A673 (cell line): ENCODE results near the gene ACOXL. TPM values are rescaled to one million over a fixed set of nuclear protein-coding genes. Genes with fewer than 3 reads are reported as not detected.

ENCODE experiments used
- BruUV-seq: library from RNA; stranded (reverse); fragments of 400-500 nt; replicated peaks from 2 replicates; lab custom pipeline; 2021; lab: Mats Ljungman, UMichigan
- CTCF ChIA-PET: fragments of 300-600 bp; sonication (Branson Sonifier 250); formaldehyde crosslinking; loops from one replicate; lab custom pipeline; 2022; ENCODE audit warnings: antibody characterized with exemption; lab: Charles Lee
- POLR2A ChIA-PET: fragments of 300-600 bp; sonication (Branson Sonifier 250); formaldehyde crosslinking; loops from one replicate; lab custom pipeline; 2022; ENCODE audit warnings: antibody characterized with exemption; ENCODE audit not compliant: low non-redundant PET; lab: Charles Lee
- DNase-seq: peaks from one replicate; pipeline ENCODE4 v3.0.0-alpha.2; 2015; ENCODE audit warnings: low spot score
- H3K27ac ChIP-seq: fragments of 200-600 bp; sonication (generic); 2 replicates; pipeline ENCODE4 v1.5.1; 2016; ENCODE audit warnings: mixed run types, low read depth, mild to moderate bottlenecking, mixed read lengths, antibody characterized with exemption, low read length; ENCODE audit not compliant: poor library complexity, severe bottlenecking
- H3K27me3 ChIP-seq: fragments of 200-600 bp; sonication (generic); replicated peaks from 2 replicates; pipeline ENCODE4 v1.6.1; 2017; ENCODE audit warnings: mixed run types, low read depth, mild to moderate bottlenecking, mixed read lengths, antibody characterized with exemption, low read length; ENCODE audit not compliant: insufficient read depth, poor library complexity
- H3K36me3 ChIP-seq: fragments of 200-600 bp; sonication (generic); 2 replicates; pipeline ENCODE4 v1.6.1; 2016; ENCODE audit warnings: mixed run types, mild to moderate bottlenecking, mixed read lengths, antibody characterized with exemption, low read length; ENCODE audit not compliant: insufficient read depth, poor library complexity, severe bottlenecking
- H3K4me1 ChIP-seq: fragments of 200-600 bp; sonication (generic); 2 replicates; pipeline ENCODE4 v1.6.1; 2017; ENCODE audit warnings: mixed run types, mild to moderate bottlenecking, mixed read lengths, antibody characterized with exemption, low read length; ENCODE audit not compliant: insufficient read depth, poor library complexity, severe bottlenecking
- H3K4me3 ChIP-seq: fragments of 200-600 bp; sonication (generic); 2 replicates; pipeline ENCODE4 v1.5.1; 2016; ENCODE audit warnings: low read depth, mixed run types, mild to moderate bottlenecking, mixed read lengths, low read length; ENCODE audit not compliant: poor library complexity, severe bottlenecking
- H3K9me3 ChIP-seq: fragments of 200-600 bp; sonication (generic); 2 replicates; pipeline ENCODE4 v1.6.1; 2016; ENCODE audit warnings: mixed run types, low read depth, mild to moderate bottlenecking, mixed read lengths, antibody characterized with exemption, low read length; ENCODE audit not compliant: poor library complexity, severe bottlenecking
- EZH2 ChIP-seq: fragments of 200-600 bp; sonication (generic); IDR thresholded peaks from 2 replicates; pipeline ENCODE4 v1.6.1; 2017; ENCODE audit warnings: borderline replicate concordance, low read depth, mild to moderate bottlenecking, mixed read lengths, antibody characterized with exemption, low read length; ENCODE audit not compliant: poor library complexity, severe bottlenecking
- intact Hi-C: fragments of 100-400 bp; cut with micrococcal nuclease; formaldehyde crosslinking; loops from one replicate; pipeline ENCODE4 v1.10.0; 2022; ENCODE audit not compliant: unreplicated experiment
- total RNA-seq: library from RNA; stranded (reverse); gene quantifications from 2 replicates; pipeline ENCODE4 v1.2.3, GENCODE V29; 2021
- TF ChIP-seq, protein P1 (sequence below): fragments of 300-800, 200-600 bp; sonication (generic); conservative IDR thresholded peaks from 2 replicates; pipeline ENCODE4 v1.5.1; 2017; ENCODE audit warnings: low read depth, mild to moderate bottlenecking, antibody characterized with exemption, low read length, moderate library complexity, mixed read lengths

ACOXL gene
- total RNA-seq, 1 experiment from 2014 or later, result not detected

DNA sequence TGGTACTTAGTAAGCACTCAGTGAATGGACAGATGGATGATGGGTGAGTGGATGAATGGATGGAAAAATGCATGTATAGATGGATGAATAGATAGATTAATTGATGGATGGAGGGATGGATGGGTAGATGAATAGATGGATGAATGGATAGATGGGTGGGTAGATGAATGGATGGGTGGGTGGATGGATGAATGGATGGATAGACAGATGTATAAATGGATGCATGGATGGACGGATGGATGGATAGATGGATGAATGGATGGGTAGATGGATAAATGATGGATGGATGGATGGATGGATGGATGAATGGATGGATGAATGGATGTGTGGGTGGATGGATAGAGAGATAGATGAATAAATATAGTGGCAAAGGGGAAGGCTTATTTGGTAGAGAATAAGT lies 83.6 kb downstream of the ACOXL start:
- H3K4me1 ChIP-seq, result no peaks in the 10 kb centered on the region
- no TSS peak for BruUV-seq
- intact Hi-C loops, result no loop called here
- ChIA-PET CTCF (no interaction called here), POLR2A (no interaction called here)
- H3K4me3 ChIP-seq, result no peak overlapping the region
- TF ChIP-seq, protein P1, sequence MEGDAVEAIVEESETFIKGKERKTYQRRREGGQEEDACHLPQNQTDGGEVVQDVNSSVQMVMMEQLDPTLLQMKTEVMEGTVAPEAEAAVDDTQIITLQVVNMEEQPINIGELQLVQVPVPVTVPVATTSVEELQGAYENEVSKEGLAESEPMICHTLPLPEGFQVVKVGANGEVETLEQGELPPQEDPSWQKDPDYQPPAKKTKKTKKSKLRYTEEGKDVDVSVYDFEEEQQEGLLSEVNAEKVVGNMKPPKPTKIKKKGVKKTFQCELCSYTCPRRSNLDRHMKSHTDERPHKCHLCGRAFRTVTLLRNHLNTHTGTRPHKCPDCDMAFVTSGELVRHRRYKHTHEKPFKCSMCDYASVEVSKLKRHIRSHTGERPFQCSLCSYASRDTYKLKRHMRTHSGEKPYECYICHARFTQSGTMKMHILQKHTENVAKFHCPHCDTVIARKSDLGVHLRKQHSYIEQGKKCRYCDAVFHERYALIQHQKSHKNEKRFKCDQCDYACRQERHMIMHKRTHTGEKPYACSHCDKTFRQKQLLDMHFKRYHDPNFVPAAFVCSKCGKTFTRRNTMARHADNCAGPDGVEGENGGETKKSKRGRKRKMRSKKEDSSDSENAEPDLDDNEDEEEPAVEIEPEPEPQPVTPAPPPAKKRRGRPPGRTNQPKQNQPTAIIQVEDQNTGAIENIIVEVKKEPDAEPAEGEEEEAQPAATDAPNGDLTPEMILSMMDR, result no peak
- no peak for TF ChIP-seq EZH2
- H3K27ac ChIP-seq, result no peak overlapping the region
- no peaks in the 10 kb centered on the region for H3K36me3 ChIP-seq
- no peak for DNase-seq
- no peaks in the 10 kb centered on the region for H3K9me3 ChIP-seq
- H3K27me3 ChIP-seq, result peaks cover 32% of the 10 kb centered on the region

- BruUV-seq, result no TSS peak
- POLR2A ChIA-PET, result no interaction called here
- Histone ChIP-seq H3K27ac (no peak overlapping the region), H3K4me1 (no peaks in the 10 kb centered on the region), H3K36me3 (no peaks in the 10 kb centered on the region), H3K27me3 (peaks cover 37% of the 10 kb centered on the region), H3K9me3 (no peaks in the 10 kb centered on the region), H3K4me3 (no peak overlapping the region)
- DNase-seq, result no peak
- CTCF ChIA-PET, result no interaction called here
- no peak for TF ChIP-seq EZH2
- TF ChIP-seq, protein P1, result no peak
- intact Hi-C loops, result no loop called here
Measured at GRCh38 chr2:110816404-110817365, 84.3 kb downstream of the ACOXL start.

DNA sequence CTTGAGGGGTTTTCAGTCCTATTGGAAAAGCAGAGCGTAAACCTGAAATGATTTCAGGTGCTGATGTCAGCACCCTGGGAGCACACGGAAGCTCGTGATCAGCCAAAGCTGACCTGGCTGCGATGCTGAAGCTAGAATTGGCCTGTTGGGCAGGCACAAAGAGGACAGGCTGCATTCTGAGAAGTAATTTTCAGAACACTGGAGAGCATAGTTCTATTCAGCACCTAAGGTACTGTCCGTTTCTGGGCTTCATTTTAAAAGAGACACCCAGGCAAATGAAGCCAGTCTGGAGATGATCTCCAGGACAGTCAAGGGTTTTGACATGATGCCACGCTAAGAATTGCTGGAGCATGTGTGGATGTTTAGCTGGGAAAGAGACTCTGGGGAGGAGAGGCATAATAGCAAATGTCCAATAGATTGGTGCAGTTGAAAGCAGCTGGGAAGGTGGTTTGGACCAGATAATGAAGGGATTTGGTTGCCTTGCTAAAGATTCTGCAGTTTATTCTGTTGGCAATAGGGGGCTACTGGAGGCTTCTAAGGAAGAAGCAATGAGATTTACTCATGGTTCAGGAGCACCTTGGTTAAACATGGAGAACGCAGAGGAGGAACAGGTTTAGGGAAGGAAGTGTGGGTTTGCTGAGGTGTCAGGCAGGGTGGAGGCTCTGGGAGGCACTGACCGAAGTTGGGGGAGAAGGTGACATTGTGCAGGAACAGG lies 86.6 kb downstream of the ACOXL start:
- no peaks in the 10 kb centered on the region for H3K4me1 ChIP-seq
- intact Hi-C loops, result no loop called here
- DNase-seq, result peak; percentile 26
- no peaks in the 10 kb centered on the region for H3K9me3 ChIP-seq
- H3K27ac ChIP-seq, result no peak overlapping the region
- POLR2A ChIA-PET, result no interaction called here
- no peak overlapping the region for H3K4me3 ChIP-seq
- no peak for TF ChIP-seq EZH2
- TF ChIP-seq, protein P1, result no peak
- no peaks in the 10 kb centered on the region for H3K36me3 ChIP-seq
- H3K27me3 ChIP-seq, result peaks cover 37% of the 10 kb centered on the region
- no TSS peak for BruUV-seq
- CTCF ChIA-PET, result no interaction called here
